Smooth muscle cell (in vitro differentiated cells): ENCODE results near the gene TRPV5. TPM values are rescaled to one million over a fixed set of nuclear protein-coding genes. Genes with fewer than 3 reads are reported as not detected.

Experiments used
- DNase-seq: peaks from one replicate; lab custom pipeline; 2025; ENCODE audit not compliant: unreplicated experiment; lab: John Stamatoyannopoulos, UW
- H2AFZ ChIP-seq: fragments of 200-600 bp; sonication (generic); 2 replicates; pipeline ENCODE4 v1.6.0; 2016; ENCODE audit warnings: antibody characterized with exemption, low read depth, mild to moderate bottlenecking
- H3F3A ChIP-seq: fragments of 200-600 bp; sonication (generic); 2 replicates; pipeline ENCODE4 v1.6.0; 2017; ENCODE audit warnings: antibody characterized with exemption, low read depth
- H3K27ac ChIP-seq: fragments of 200-600 bp; sonication (generic); 2 replicates; pipeline ENCODE4 v1.5.1; 2016; ENCODE audit warnings: low read depth, mild to moderate bottlenecking
- H3K27me3 ChIP-seq: fragments of 200-600 bp; sonication (generic); 2 replicates; pipeline ENCODE4 v1.6.1; 2016; ENCODE audit warnings: low read depth, mild to moderate bottlenecking
- H3K36me3 ChIP-seq: fragments of 200-600 bp; sonication (generic); 2 replicates; pipeline ENCODE4 v1.5.1; 2016; ENCODE audit warnings: low read depth
- H3K4me1 ChIP-seq: fragments of 200-600 bp; sonication (generic); 2 replicates; pipeline ENCODE4 v1.5.1; 2016; ENCODE audit warnings: low read depth
- H3K4me2 ChIP-seq: fragments of 200-600 bp; sonication (generic); 2 replicates; pipeline ENCODE4 v1.6.0; 2016; ENCODE audit warnings: mild to moderate bottlenecking
- H3K4me3 ChIP-seq: fragments of 200-600 bp; sonication (generic); 2 replicates; pipeline ENCODE4 v1.5.1; 2016; ENCODE audit warnings: mild to moderate bottlenecking
- H3K79me2 ChIP-seq: fragments of 200-600 bp; sonication (generic); 2 replicates; pipeline ENCODE4 v1.6.0; 2016; ENCODE audit warnings: low read depth, mild to moderate bottlenecking
- H3K9ac ChIP-seq: fragments of 200-600 bp; sonication (generic); 2 replicates; pipeline ENCODE4 v1.6.0; 2016; ENCODE audit warnings: low read depth
- H3K9me3 ChIP-seq: fragments of 200-600 bp; sonication (generic); replicated peaks from 2 replicates; pipeline ENCODE4 v1.5.1; 2016; ENCODE audit warnings: low read depth
- H4K20me1 ChIP-seq: fragments of 200-600 bp; sonication (generic); 2 replicates; pipeline ENCODE4 v1.6.0; 2016; ENCODE audit warnings: low read depth
- WGBS: methylation state at CpG from one replicate; pipeline ENCODE4 v1.1.7; 2016; ENCODE audit warnings: low lambda C conversion rate; 5-methylcytosine and 5-hydroxymethylcytosine counted together
- polyA plus RNA-seq: library from polyadenylated mRNA; unstranded; fragments of >200 nt; fragmentation: Nextera tagmentation; extraction: Ambion mirVana; gene quantifications from 2 replicates; pipeline ENCODE4 v1.2.1, GENCODE V29; 2016
- total RNA-seq: library from RNA; depleted of rRNA; stranded (reverse); fragments of >200 nt; gene quantifications from 2 replicates; pipeline ENCODE4 v1.2.3, GENCODE V29; 2014
- TF ChIP-seq, protein P1 (sequence below): fragments of 200-600 bp; sonication (generic); IDR thresholded peaks from 2 replicates; pipeline ENCODE4 v1.5.1; 2017; ENCODE audit warnings: borderline replicate concordance, mild to moderate bottlenecking, antibody characterized with exemption; ENCODE audit not compliant: insufficient read depth, poor library complexity, severe bottlenecking

TRPV5 gene
- total and polyA plus RNA-seq, 2 experiments from 2014 or later = not detected

DNA sequence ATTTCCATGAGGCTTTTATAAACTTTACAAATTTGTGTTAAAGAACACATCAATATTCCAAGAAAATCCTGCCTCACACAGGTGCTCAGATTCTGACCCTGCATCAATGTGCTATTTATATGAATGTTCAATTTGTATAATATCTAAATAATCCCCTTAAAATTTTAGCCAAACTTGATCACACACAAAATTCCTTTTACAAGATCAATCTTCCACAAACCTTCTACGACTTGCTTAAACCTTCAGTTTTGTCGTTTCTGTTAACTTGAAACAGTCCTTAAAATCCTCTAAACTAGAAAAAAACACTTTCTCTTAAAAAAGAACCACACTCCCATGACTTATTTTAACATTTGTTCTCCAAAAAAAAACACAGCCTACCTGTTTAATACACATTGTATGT, 27.8 kb downstream of the TRPV5 start:
- no peak overlapping the region for H3K9ac ChIP-seq
- H3F3A ChIP-seq = no peaks in the 10 kb centered on the region
- H2AFZ ChIP-seq = no peak overlapping the region
- TF ChIP-seq, protein P1, sequence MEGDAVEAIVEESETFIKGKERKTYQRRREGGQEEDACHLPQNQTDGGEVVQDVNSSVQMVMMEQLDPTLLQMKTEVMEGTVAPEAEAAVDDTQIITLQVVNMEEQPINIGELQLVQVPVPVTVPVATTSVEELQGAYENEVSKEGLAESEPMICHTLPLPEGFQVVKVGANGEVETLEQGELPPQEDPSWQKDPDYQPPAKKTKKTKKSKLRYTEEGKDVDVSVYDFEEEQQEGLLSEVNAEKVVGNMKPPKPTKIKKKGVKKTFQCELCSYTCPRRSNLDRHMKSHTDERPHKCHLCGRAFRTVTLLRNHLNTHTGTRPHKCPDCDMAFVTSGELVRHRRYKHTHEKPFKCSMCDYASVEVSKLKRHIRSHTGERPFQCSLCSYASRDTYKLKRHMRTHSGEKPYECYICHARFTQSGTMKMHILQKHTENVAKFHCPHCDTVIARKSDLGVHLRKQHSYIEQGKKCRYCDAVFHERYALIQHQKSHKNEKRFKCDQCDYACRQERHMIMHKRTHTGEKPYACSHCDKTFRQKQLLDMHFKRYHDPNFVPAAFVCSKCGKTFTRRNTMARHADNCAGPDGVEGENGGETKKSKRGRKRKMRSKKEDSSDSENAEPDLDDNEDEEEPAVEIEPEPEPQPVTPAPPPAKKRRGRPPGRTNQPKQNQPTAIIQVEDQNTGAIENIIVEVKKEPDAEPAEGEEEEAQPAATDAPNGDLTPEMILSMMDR = no peak
- no peak overlapping the region for H3K4me3 ChIP-seq
- H4K20me1 ChIP-seq = no peaks in the 10 kb centered on the region
- no peaks in the 10 kb centered on the region for H3K79me2 ChIP-seq
- no peak overlapping the region for H3K27ac ChIP-seq
- 79% methylated on average over 2 of the region's 2 CpGs for WGBS
- no peak overlapping the region for H3K4me2 ChIP-seq
- DNase-seq = no peak
- no peaks in the 10 kb centered on the region for H3K27me3 ChIP-seq
- no peaks in the 10 kb centered on the region for H3K4me1 ChIP-seq
- H3K9me3 ChIP-seq = peaks cover 3% of the 10 kb centered on the region
- H3K36me3 ChIP-seq = no peaks in the 10 kb centered on the region

DNA sequence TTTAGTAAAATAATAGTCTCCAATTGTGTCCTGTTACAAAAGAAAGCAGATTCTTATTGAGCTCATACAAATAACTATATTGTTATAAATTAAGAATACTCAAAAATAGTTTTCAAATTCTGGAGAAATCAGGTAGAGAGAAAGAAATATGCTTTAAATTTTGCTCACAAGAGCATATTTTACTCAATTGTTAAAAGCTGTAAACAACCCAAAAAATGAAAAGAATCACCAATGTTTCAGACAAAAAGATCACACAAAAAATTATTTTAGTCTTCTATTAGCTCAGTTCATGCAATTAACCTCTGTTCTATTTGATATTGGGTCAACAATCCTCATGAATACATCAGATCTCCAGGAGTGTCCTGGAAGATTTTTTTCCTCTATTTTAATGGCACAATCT, 29.4 kb downstream of the TRPV5 start:
- no peak overlapping the region for H3K4me2 ChIP-seq
- H2AFZ ChIP-seq = no peak overlapping the region
- TF ChIP-seq, protein P1 = no peak
- H3K27me3 ChIP-seq = no peaks in the 10 kb centered on the region
- no peaks in the 10 kb centered on the region for H3K4me1 ChIP-seq
- no peaks in the 10 kb centered on the region for H4K20me1 ChIP-seq
- no peaks in the 10 kb centered on the region for H3K79me2 ChIP-seq
- H3K27ac ChIP-seq = no peak overlapping the region
- DNase-seq = no peak
- H3K9ac ChIP-seq = no peak overlapping the region
- H3K9me3 ChIP-seq = peaks cover 3% of the 10 kb centered on the region
- no peaks in the 10 kb centered on the region for H3K36me3 ChIP-seq
- no peaks in the 10 kb centered on the region for H3F3A ChIP-seq
- H3K4me3 ChIP-seq = no peak overlapping the region

DNA sequence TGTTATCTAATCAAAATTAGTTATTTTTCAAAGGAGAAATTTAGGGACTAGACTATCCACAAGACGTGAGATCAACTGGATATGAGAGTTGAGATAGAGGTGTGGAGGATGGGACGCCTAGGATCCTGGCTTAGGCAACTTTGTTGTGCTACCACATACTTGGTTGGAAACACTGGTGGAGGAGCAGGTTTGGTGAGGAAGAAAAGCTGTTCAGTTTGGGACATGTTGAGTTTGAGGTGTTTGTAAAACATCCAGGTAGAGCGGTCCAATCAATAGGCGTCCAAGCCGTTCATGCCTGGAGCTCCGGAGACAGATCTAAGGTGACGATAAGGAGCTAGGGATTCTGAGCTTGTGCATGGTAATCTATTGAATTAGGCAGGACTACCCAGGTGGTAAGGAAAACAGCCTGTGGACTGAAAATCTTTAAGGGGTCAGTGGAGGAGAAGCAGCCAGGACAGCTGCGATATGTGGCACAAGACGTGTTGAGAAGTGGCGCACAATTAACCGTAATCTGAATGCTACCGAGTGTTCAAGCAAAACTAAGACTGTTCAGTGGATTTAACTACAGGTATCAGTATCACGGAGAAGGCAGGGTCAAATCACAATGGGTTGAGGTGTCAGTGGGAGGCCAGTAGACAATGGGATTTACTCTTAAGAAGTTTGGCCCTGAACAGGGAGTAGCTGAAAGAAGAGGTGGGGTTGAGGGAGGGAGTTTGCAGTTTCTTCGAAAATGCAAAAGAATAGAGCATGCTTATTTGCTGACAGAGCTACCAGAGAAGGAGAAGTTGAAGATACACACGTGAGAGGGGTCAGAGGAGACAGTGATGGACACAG, 31.9 kb downstream of the TRPV5 start:
- no peak overlapping the region for H3K9ac ChIP-seq
- H3K4me1 ChIP-seq = no peaks in the 10 kb centered on the region
- peaks cover 3% of the 10 kb centered on the region for H3K9me3 ChIP-seq
- TF ChIP-seq, protein P1 = no peak
- H3K27me3 ChIP-seq = peaks cover 6% of the 10 kb centered on the region
- DNase-seq = no peak
- H3K79me2 ChIP-seq = no peaks in the 10 kb centered on the region
- no peak overlapping the region for H2AFZ ChIP-seq
- no peak overlapping the region for H3K4me3 ChIP-seq
- no peak overlapping the region for H3K27ac ChIP-seq
- 88% methylated on average over 15 of the region's 15 CpGs for WGBS
- H3F3A ChIP-seq = no peaks in the 10 kb centered on the region
- H3K4me2 ChIP-seq = no peak overlapping the region
- no peaks in the 10 kb centered on the region for H3K36me3 ChIP-seq
- no peaks in the 10 kb centered on the region for H4K20me1 ChIP-seq

DNA sequence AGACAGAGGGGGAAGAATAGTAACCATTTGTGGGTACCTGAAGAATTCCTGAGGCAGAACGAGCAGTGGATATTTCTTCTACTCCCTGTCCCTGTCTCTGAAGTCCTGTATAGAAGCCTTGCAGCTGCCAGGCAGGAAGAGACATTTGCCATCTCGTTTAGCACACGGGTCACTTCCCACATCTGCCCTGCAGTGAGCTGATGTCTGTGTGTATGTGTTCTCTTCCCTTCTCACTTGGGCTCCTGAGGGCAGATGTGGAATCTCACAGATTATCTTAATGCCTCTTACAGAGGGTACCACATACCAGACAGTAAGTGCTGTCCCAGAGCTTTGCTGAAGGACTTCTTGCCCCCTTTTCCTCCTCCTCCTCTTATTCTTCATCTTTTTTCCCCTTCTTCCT, 33.9 kb downstream of the TRPV5 start:
- Histone ChIP-seq H3F3A (no peaks in the 10 kb centered on the region), H3K9me3 (no peaks in the 10 kb centered on the region), H2AFZ (no peak overlapping the region), H3K79me2 (no peaks in the 10 kb centered on the region), H3K9ac (no peak overlapping the region), H3K4me3 (no peak overlapping the region), H3K27ac (no peak overlapping the region), H4K20me1 (no peaks in the 10 kb centered on the region), H3K27me3 (peaks cover 6% of the 10 kb centered on the region), H3K4me1 (no peaks in the 10 kb centered on the region), H3K36me3 (no peaks in the 10 kb centered on the region), H3K4me2 (no peak overlapping the region)
- 78% methylated on average over 3 of the region's 3 CpGs for WGBS
- TF ChIP-seq, protein P1 = no peak
- DNase-seq = no peak
